GM12878 (cell line): ENCODE data around the gene DFFA. TPM values are rescaled to one million over a fixed set of nuclear protein-coding genes. Genes with fewer than 3 reads are reported as not detected.

Source experiments
- ATAC-seq: fragments of 200-7000 bp; cut with Tn5 transposase; 3 replicates; pipeline ENCODE4 v1.9.1; 2020; ENCODE audit warnings: mild to moderate bottlenecking, moderate library complexity
- BruUV-seq: library from RNA; stranded (reverse); fragments of 400-500 nt; replicated peaks from 2 replicates; lab custom pipeline; 2021; lab: Mats Ljungman, UMichigan
- CTCF ChIA-PET: fragments of 300-600 bp; sonication (Branson Sonifier 250); formaldehyde crosslinking; extraction: SDS; loops from one replicate; lab custom pipeline; 2021; ENCODE audit warnings: inconsistent platforms; lab: Yijun Ruan, JAX
- POLR2A ChIA-PET: fragments of 350-600 bp; formaldehyde crosslinking; extraction: SDS; loops from one replicate; lab custom pipeline; 2021; ENCODE audit warnings: inconsistent platforms; lab: Charles Lee
- RAD21 ChIA-PET: fragments of 300-600 bp; sonication (Branson Sonifier 250); formaldehyde crosslinking; loops from one replicate; lab custom pipeline; 2023; ENCODE audit warnings: antibody characterized with exemption; ENCODE audit not compliant: unreplicated experiment; lab: Charles Lee
- SMC1A ChIA-PET: fragments of 300-600 bp; sonication (Branson Sonifier 250); formaldehyde crosslinking; loops from one replicate; lab custom pipeline; 2023; ENCODE audit not compliant: unreplicated experiment, uncharacterized antibody; lab: Charles Lee
- DNase-seq: peaks from one replicate; pipeline ENCODE4 v3.0.0-alpha.2; 2011; ENCODE audit warnings: low read depth, low spot score
- FAIRE-seq: peaks from 3 replicates; lab custom pipeline; 2011; peaks lifted over from hg19 to GRCh38; lab: Jason Lieb, UNC
- H2AFZ ChIP-seq: 2 replicates; pipeline ENCODE4 v1.6.0; 2011; ENCODE audit warnings: low read depth, low read length, control low read depth; ENCODE audit not compliant: control insufficient read depth
- H3K27ac ChIP-seq: 2 replicates; pipeline ENCODE4 v1.5.1; 2011; ENCODE audit warnings: control low read depth; ENCODE audit not compliant: control insufficient read depth, insufficient read depth
- H3K27me3 ChIP-seq, 2 experiments: replicated peaks in 1 of 2; 2 replicates each; pipeline versions ENCODE4 v1.6.0 to v1.6.1; 2011; ENCODE audit warnings: low read length in 1 of 2; ENCODE audit not compliant: control insufficient read depth in 2 of 2, insufficient read depth in 2 of 2
- H3K36me3 ChIP-seq, 2 experiments: 2 replicates each; pipeline ENCODE4 v1.5.1; 2011; ENCODE audit warnings: low read length in 1 of 2; ENCODE audit not compliant: control insufficient read depth in 2 of 2, insufficient read depth in 2 of 2
- H3K4me1 ChIP-seq: 2 replicates; pipeline ENCODE4 v1.6.1; 2011; ENCODE audit warnings: mild to moderate bottlenecking, low read length, moderate library complexity, mixed read lengths; ENCODE audit not compliant: control insufficient read depth, insufficient read depth
- H3K4me2 ChIP-seq: 2 replicates; pipeline ENCODE4 v1.6.0; 2011; ENCODE audit warnings: control low read depth; ENCODE audit not compliant: control insufficient read depth, insufficient read depth
- H3K4me3 ChIP-seq: fragments of 200-600 bp; sonication (generic); 2 replicates; pipeline ENCODE4 v1.5.1; 2016
- H3K79me2 ChIP-seq: 2 replicates; pipeline ENCODE4 v1.6.0; 2011; ENCODE audit warnings: low read length; ENCODE audit not compliant: control insufficient read depth, insufficient read depth
- H3K9ac ChIP-seq: 2 replicates; pipeline ENCODE4 v1.8.0; 2011; ENCODE audit warnings: low read length, control low read depth, mixed read lengths; ENCODE audit not compliant: control insufficient read depth, insufficient read depth
- H3K9me3 ChIP-seq: replicated peaks from 3 replicates; pipeline ENCODE4 v1.5.1; 2011; ENCODE audit warnings: mild to moderate bottlenecking, low read length; ENCODE audit not compliant: control insufficient read depth, insufficient read depth
- H4K20me1 ChIP-seq: 2 replicates; pipeline ENCODE4 v1.6.0; 2011; ENCODE audit not compliant: control insufficient read depth, insufficient read depth
- BRCA1 ChIP-seq: IDR thresholded peaks from 2 replicates; pipeline ENCODE4 v1.6.1; 2011; ENCODE audit warnings: low read depth, low read length, improper control_type of control experiment
- CTCF ChIP-seq, 3 experiments: IDR thresholded peaks in 2 of 3; conservative IDR thresholded peaks in 1 of 3; 2 replicates each; pipeline ENCODE4 v1.5.1; 2011; ENCODE audit warnings: low read depth in 3 of 3, low read length in 3 of 3, mild to moderate bottlenecking in 3 of 3, control low read depth in 2 of 3, moderate library complexity in 2 of 3, inconsistent platforms in 1 of 3, mixed read lengths in 1 of 3; ENCODE audit not compliant: control insufficient read depth in 2 of 3, insufficient read depth in 1 of 3; ENCODE audit errors: extremely low read depth in 1 of 3
- FOS ChIP-seq: IDR thresholded peaks from 3 replicates; pipeline ENCODE4 v1.6.1; 2011; ENCODE audit warnings: borderline replicate concordance; ENCODE audit not compliant: insufficient read length; ENCODE audit errors: extremely low read depth
- HDGF ChIP-seq: fragments of 450-650 bp; IDR thresholded peaks from 2 replicates; pipeline ENCODE4 v1.6.1; 2016; ENCODE audit warnings: antibody characterized with exemption
- RAD21 ChIP-seq: IDR thresholded peaks from 2 replicates; pipeline ENCODE4 v1.6.1; 2011; ENCODE audit warnings: mild to moderate bottlenecking, low read depth, low read length, moderate library complexity; ENCODE audit not compliant: insufficient read depth
- RFX5 ChIP-seq: IDR thresholded peaks from 2 replicates; pipeline ENCODE4 v1.6.1; 2011; ENCODE audit warnings: low read depth, low read length, improper control_type of control experiment
- SMC3 ChIP-seq: IDR thresholded peaks from 2 replicates; pipeline ENCODE4 v1.6.1; 2011; ENCODE audit warnings: low read length, improper control_type of control experiment, borderline replicate concordance
- SREBF2 ChIP-seq: IDR thresholded peaks from 2 replicates; pipeline ENCODE4 v1.6.1; 2012; ENCODE audit warnings: mild to moderate bottlenecking, low read length
- STAT3 ChIP-seq: IDR thresholded peaks from 2 replicates; pipeline ENCODE4 v1.6.1; 2011; ENCODE audit warnings: low read depth, low read length, improper control_type of control experiment
- SUPT20H ChIP-seq: IDR thresholded peaks from 2 replicates; pipeline ENCODE4 v1.6.1; 2011; ENCODE audit warnings: low read depth, mild to moderate bottlenecking, low read length, moderate library complexity, borderline replicate concordance; ENCODE audit not compliant: control insufficient read depth
- YBX1 ChIP-seq: fragments of 450-650 bp; IDR thresholded peaks from 2 replicates; pipeline ENCODE4 v1.6.1; 2016; ENCODE audit warnings: antibody characterized with exemption
- ZSCAN29 ChIP-seq: fragments of 450-650 bp; IDR thresholded peaks from 2 replicates; pipeline ENCODE4 v1.6.1; 2017; ENCODE audit warnings: mild to moderate bottlenecking, moderate library complexity
- WGBS: methylation state at CpG from one replicate; pipeline ENCODE4 v1.1.6; 2016; ENCODE audit warnings: low lambda C conversion rate; ENCODE audit not compliant: insufficient replicate concordance, insufficient coverage; ENCODE audit errors: missing lambda C conversion rate; 5-methylcytosine and 5-hydroxymethylcytosine counted together
- in situ Hi-C: fragments of 300-500 bp; cut with MboI; formaldehyde crosslinking; loops from 9 replicates; pipeline ENCODE4 v1.14.3; 2018; ENCODE audit warnings: mixed read lengths
- intact Hi-C: fragments of 100-400 bp; cut with micrococcal nuclease; formaldehyde crosslinking; loops from one replicate; pipeline ENCODE4 v1.14.2; 2022; ENCODE audit not compliant: unreplicated experiment
- polyA plus RNA-seq, 11 experiments: library from polyadenylated mRNA; depleted of rRNA in 4 of 11; unstranded in 6 of 11; stranded (reverse) in 5 of 11; fragments of >200 nt; fragmentation: Nextera tagmentation in 4 of 11; fragmentation: Illumina TruSeq in 1 of 11; extraction: Ambion mirVana in 4 of 11; extraction: Trizol in 1 of 11; gene quantifications; 1 replicate in 1 of 11; 2 replicates in 10 of 11; pipeline versions ENCODE4 v1.2.1 to v1.2.3, GENCODE V29; 2011 to 2016; ENCODE audit warnings: inconsistent platforms in 2 of 11, missing spikeins in 2 of 11, low read depth in 1 of 11
- total RNA-seq, 4 experiments: library from RNA; depleted of rRNA in 3 of 4; stranded (reverse); fragments of >200 nt in 3 of 4; fragmentation: Illumina TruSeq in 1 of 4; extraction: Trizol in 1 of 4; gene quantifications; 2 replicates each; pipeline versions ENCODE4 v1.2.1 to v1.2.3, GENCODE V29; 2013 to 2021
- TF ChIP-seq, protein P1 (sequence below): IDR thresholded peaks from 2 replicates; pipeline ENCODE4 v1.6.1; 2012; ENCODE audit warnings: low read depth, low read length, improper control_type of control experiment

The DFFA gene
- total and polyA plus RNA-seq, 10 of the 15 experiments (the other 5 are each of a cell fraction or from before 2014, with no cell fraction given), result 37.4 to 83.8 (median 52.4) TPM

- Histone ChIP-seq H3K36me3 (peaks cover 3 to 5% of the 10 kb centered on the region in 2 experiments; a peak in 2 of 4 replicates), H3K9ac (peak overlapping the region; percentile 15; the same call in 1 of the 2 replicates), H3K4me2 (peak overlapping the region; percentile 19), H3K79me2 (peaks cover 64% of the 10 kb centered on the region), H3K9me3 (no peaks in the 10 kb centered on the region), H4K20me1 (no peaks in the 10 kb centered on the region; the same call in 1 of the 2 replicates), H3K4me3 (no peak overlapping the region), H3K27me3 (no peaks in the 10 kb centered on the region), H3K27ac (peak overlapping the region; percentile 86), H3K4me1 (peaks cover 68% of the 10 kb centered on the region), H2AFZ (no peak overlapping the region)
- FAIRE-seq (no peak), DNase-seq (no peak), ATAC-seq (no peak)
- TF ChIP-seq CTCF (IDR thresholded peaks at IDR 0.05 in 2 of 3, conservative IDR thresholded peaks at IDR 0.05 in 1 of 3; ENCODE audit: control insufficient read depth in 2 of 3, extremely low read depth in 1 of 3, insufficient read depth in 1 of 3, low read depth in 3 of 3, low read length in 3 of 3) (peak; percentile 56 to 71 (median 60); a peak in 5 of 6 replicates), RFX5 (no peak), BRCA1 (no peak), SUPT20H (no peak), ZSCAN29 (no peak), YBX1 (no peak), SMC3 (peak; percentile 71), HDGF (no peak), RAD21 (peak; percentile 78), STAT3 (no peak), SREBF2 (no peak), FOS (no peak)
- TF ChIP-seq, protein P1, sequence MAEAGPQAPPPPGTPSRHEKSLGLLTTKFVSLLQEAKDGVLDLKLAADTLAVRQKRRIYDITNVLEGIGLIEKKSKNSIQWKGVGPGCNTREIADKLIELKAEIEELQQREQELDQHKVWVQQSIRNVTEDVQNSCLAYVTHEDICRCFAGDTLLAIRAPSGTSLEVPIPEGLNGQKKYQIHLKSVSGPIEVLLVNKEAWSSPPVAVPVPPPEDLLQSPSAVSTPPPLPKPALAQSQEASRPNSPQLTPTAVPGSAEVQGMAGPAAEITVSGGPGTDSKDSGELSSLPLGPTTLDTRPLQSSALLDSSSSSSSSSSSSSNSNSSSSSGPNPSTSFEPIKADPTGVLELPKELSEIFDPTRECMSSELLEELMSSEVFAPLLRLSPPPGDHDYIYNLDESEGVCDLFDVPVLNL, result no peak
- ChIA-PET POLR2A (no interaction called here), RAD21 (interaction anchor here (0.6 to 1.0 kb wide), 2 partner anchors 523 to 542 kb away, joined by 3 read pairs; no protein-coding TSS in a partner anchor), SMC1A (interaction anchor here (0.8 to 3.5 kb wide), 9 partner anchors 9 to 523 kb away, joined by 3 to 21 read pairs (median 4); no protein-coding TSS in a partner anchor), CTCF (interaction anchor here (0.6 to 2.8 kb wide), 8 partner anchors 11 to 353 kb away, joined by 3 to 21 read pairs (median 5); no protein-coding TSS in a partner anchor)
- in situ Hi-C loops (no loop called here), intact Hi-C loops (loop anchor here (2.0 to 10.0 kb wide), 3 partner anchors 178 to 450 kb away; no protein-coding TSS in a partner anchor)
- no TSS peak for BruUV-seq
- WGBS, result 85% methylated on average over 8 of the region's 8 CpGs
These were observed 42.3 kb upstream of the DFFA start for GRCh38 chr1:10514490-10515235.
